Measurements from ENCODE around the gene KAT6B.

DNA sequence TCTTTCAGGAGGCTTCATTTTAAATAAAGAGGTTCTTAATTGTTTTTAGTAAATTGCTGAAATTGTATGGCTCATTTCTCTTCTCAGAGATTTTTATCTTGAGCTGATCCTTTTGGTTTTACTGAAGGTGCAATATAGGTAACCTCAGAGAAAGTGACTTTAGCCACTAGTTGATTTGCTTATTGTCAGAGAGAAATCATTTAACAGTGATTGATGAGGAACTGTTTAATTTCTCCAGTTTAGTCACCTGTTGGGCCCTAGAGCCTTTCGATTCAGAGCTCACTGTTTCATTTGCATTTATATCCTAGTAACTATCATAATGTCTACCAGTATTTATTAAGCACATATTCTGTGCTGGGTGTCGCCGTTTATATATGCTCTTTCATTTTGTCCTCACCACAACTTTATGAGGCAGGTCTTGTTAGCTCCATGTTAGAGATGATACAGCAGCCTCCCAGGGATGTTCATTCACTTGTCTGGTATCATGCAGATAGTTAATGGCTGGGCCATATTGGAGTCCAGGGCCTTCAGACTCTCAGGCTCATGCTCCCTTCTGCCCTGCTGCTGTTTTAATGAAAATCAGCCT lies 42.1 kb downstream of the KAT6B start:
- TF ChIP-seq, protein P1, sequence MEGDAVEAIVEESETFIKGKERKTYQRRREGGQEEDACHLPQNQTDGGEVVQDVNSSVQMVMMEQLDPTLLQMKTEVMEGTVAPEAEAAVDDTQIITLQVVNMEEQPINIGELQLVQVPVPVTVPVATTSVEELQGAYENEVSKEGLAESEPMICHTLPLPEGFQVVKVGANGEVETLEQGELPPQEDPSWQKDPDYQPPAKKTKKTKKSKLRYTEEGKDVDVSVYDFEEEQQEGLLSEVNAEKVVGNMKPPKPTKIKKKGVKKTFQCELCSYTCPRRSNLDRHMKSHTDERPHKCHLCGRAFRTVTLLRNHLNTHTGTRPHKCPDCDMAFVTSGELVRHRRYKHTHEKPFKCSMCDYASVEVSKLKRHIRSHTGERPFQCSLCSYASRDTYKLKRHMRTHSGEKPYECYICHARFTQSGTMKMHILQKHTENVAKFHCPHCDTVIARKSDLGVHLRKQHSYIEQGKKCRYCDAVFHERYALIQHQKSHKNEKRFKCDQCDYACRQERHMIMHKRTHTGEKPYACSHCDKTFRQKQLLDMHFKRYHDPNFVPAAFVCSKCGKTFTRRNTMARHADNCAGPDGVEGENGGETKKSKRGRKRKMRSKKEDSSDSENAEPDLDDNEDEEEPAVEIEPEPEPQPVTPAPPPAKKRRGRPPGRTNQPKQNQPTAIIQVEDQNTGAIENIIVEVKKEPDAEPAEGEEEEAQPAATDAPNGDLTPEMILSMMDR (IDR thresholded peaks at IDR 0.05), result no peak
- no peak for TF ChIP-seq ZFX (IDR thresholded peaks at IDR 0.05; ENCODE audit: borderline replicate concordance)

All from 22Rv1 (cell line).